KMS-11 (cell line): Measurements from ENCODE around the gene ABCB1.

Source experiments
- H2AFZ ChIP-seq: fragments of 200-600 bp; sonication (generic); 2 replicates; pipeline ENCODE4 v1.6.1; 2016; ENCODE audit warnings: antibody characterized with exemption, mixed run types, low read depth
- H3K27ac ChIP-seq: fragments of 200-600 bp; sonication (generic); 2 replicates; pipeline ENCODE4 v1.6.1; 2016; ENCODE audit warnings: mild to moderate bottlenecking, mixed run types
- H3K27me3 ChIP-seq: fragments of 200-600 bp; sonication (generic); 2 replicates; pipeline ENCODE4 v1.6.1; 2017; ENCODE audit warnings: mild to moderate bottlenecking, low read depth, mixed run types, moderate library complexity; ENCODE audit not compliant: insufficient read depth
- H3K36me3 ChIP-seq: fragments of 200-600 bp; sonication (generic); 2 replicates; pipeline ENCODE4 v1.6.1; 2017; ENCODE audit warnings: mild to moderate bottlenecking, mixed run types; ENCODE audit not compliant: insufficient read depth
- H3K4me1 ChIP-seq: fragments of 200-600 bp; sonication (generic); 2 replicates; pipeline ENCODE4 v1.6.1; 2016; ENCODE audit warnings: mild to moderate bottlenecking, low read depth, mixed run types; ENCODE audit not compliant: poor library complexity, severe bottlenecking
- H3K4me2 ChIP-seq: fragments of 200-600 bp; sonication (generic); 2 replicates; pipeline ENCODE4 v1.7.0; 2016; ENCODE audit warnings: mild to moderate bottlenecking, mixed run types
- H3K4me3 ChIP-seq: fragments of 200-600 bp; sonication (generic); IDR thresholded peaks from 2 replicates; pipeline ENCODE4 v1.6.1; 2017; ENCODE audit warnings: low read depth, low read length, mixed read lengths; ENCODE audit not compliant: insufficient read depth
- H3K79me2 ChIP-seq: fragments of 200-600 bp; sonication (generic); 2 replicates; pipeline ENCODE4 v1.6.1; 2016; ENCODE audit warnings: low read depth, mixed run types; ENCODE audit not compliant: insufficient read depth
- H3K9ac ChIP-seq: fragments of 200-600 bp; sonication (generic); 2 replicates; pipeline ENCODE4 v1.6.1; 2016; ENCODE audit warnings: mild to moderate bottlenecking, mixed run types
- H4K20me1 ChIP-seq: fragments of 200-600 bp; sonication (generic); 2 replicates; pipeline ENCODE4 v1.6.1; 2016; ENCODE audit warnings: mild to moderate bottlenecking, mixed run types; ENCODE audit not compliant: insufficient read depth
- CTCF ChIP-seq: fragments of 200-600 bp; sonication (generic); conservative IDR thresholded peaks from 2 replicates; pipeline ENCODE4 v1.6.1; 2017; ENCODE audit warnings: low read depth, mild to moderate bottlenecking, antibody characterized with exemption, low read length, moderate library complexity, mixed read lengths

ABCB1 gene

GRCh38 chr7:87561102-87561501 lies 39.6 kb downstream of the ABCB1 start:
- H3K4me2 ChIP-seq: no peak overlapping the region
- H3K27ac ChIP-seq: no peak overlapping the region
- H4K20me1 ChIP-seq: no peaks in the 10 kb centered on the region
- H2AFZ ChIP-seq: no peak overlapping the region
- no peak overlapping the region for H3K4me3 ChIP-seq
- no peaks in the 10 kb centered on the region for H3K27me3 ChIP-seq
- no peaks in the 10 kb centered on the region for H3K79me2 ChIP-seq
- H3K36me3 ChIP-seq: no peaks in the 10 kb centered on the region
- no peak for TF ChIP-seq CTCF
- H3K9ac ChIP-seq: no peak overlapping the region
- H3K4me1 ChIP-seq: no peaks in the 10 kb centered on the region

- no peak overlapping the region for H3K4me2 ChIP-seq
- no peak overlapping the region for H3K4me3 ChIP-seq
- no peak overlapping the region for H3K27ac ChIP-seq
- H3K4me1 ChIP-seq: no peaks in the 10 kb centered on the region
- no peak for TF ChIP-seq CTCF
- H2AFZ ChIP-seq: no peak overlapping the region
- H3K79me2 ChIP-seq: no peaks in the 10 kb centered on the region
- H3K9ac ChIP-seq: no peak overlapping the region
- H3K36me3 ChIP-seq: no peaks in the 10 kb centered on the region
- no peaks in the 10 kb centered on the region for H4K20me1 ChIP-seq
- H3K27me3 ChIP-seq: no peaks in the 10 kb centered on the region
Observed at GRCh38 chr7:87552351-87552900, 48.3 kb downstream of the ABCB1 start.

- H3K36me3 ChIP-seq: no peaks in the 10 kb centered on the region
- H3K27me3 ChIP-seq: no peaks in the 10 kb centered on the region
- H3K4me2 ChIP-seq: no peak overlapping the region
- no peak overlapping the region for H3K9ac ChIP-seq
- H2AFZ ChIP-seq: no peak overlapping the region
- H3K4me3 ChIP-seq: no peak overlapping the region
- no peaks in the 10 kb centered on the region for H3K79me2 ChIP-seq
- no peak for TF ChIP-seq CTCF
- H3K27ac ChIP-seq: no peak overlapping the region
- H3K4me1 ChIP-seq: no peaks in the 10 kb centered on the region
- H4K20me1 ChIP-seq: no peaks in the 10 kb centered on the region
Observed at GRCh38 chr7:87548123-87548919, 52.4 kb downstream of the ABCB1 start.

GRCh38 chr7:87545760-87546159 lies 54.9 kb downstream of the ABCB1 start:
- H3K4me1 ChIP-seq: no peaks in the 10 kb centered on the region
- TF ChIP-seq CTCF: no peak
- H3K36me3 ChIP-seq: no peaks in the 10 kb centered on the region

More at GRCh38 chr7:87545760-87546159, 54.9 kb downstream of the ABCB1 start:
- Histone ChIP-seq H2AFZ (no peak overlapping the region), H3K4me3 (no peak overlapping the region), H3K27ac (no peak overlapping the region), H4K20me1 (no peaks in the 10 kb centered on the region), H3K27me3 (no peaks in the 10 kb centered on the region), H3K9ac (no peak overlapping the region), H3K4me2 (no peak overlapping the region), H3K79me2 (no peaks in the 10 kb centered on the region)
